Left ventricle myocardium inferior (tissue), 1 donor: ENCODE data around the gene ADSS1. TPM values are rescaled to one million over a fixed set of nuclear protein-coding genes. Genes with fewer than 3 reads are reported as not detected.

Experiments
- DNase-seq: peaks from one replicate; pipeline ENCODE4 v3.0.0-alpha.2; 2020
- H3K27ac ChIP-seq: fragments of 200-600 bp; replicated peaks from 2 replicates; pipeline ENCODE4 v1.8.0; 2021
- H3K27me3 ChIP-seq: fragments of 200-600 bp; 2 replicates; pipeline ENCODE4 v1.8.0; 2021; ENCODE audit warnings: low read depth
- H3K36me3 ChIP-seq: fragments of 200-600 bp; 2 replicates; pipeline ENCODE4 v1.8.0; 2021
- H3K4me1 ChIP-seq: fragments of 200-600 bp; 2 replicates; pipeline ENCODE4 v1.8.0; 2021
- H3K4me3 ChIP-seq: fragments of 200-600 bp; 2 replicates; pipeline ENCODE4 v1.8.0; 2021; ENCODE audit warnings: mild to moderate bottlenecking, moderate library complexity
- H3K9me3 ChIP-seq: fragments of 200-600 bp; replicated peaks from 2 replicates; pipeline ENCODE4 v1.8.0; 2021
- CTCF ChIP-seq: fragments of 200-600 bp; IDR thresholded peaks from 2 replicates; pipeline ENCODE4 v1.8.0; 2021; ENCODE audit warnings: antibody characterized with exemption, mild to moderate bottlenecking, borderline replicate concordance
- intact Hi-C: fragments of 100-400 bp; cut with micrococcal nuclease; formaldehyde crosslinking; loops from one replicate; pipeline ENCODE4 v1.11.0; 2022
- total RNA-seq: library from RNA; stranded (reverse); fragmentation: NEBNext Ultra II Directional; extraction: Animal tissue kit (Norgen Biotek cat#: 25700); gene quantifications from one replicate; pipeline ENCODE4 v1.2.1, GENCODE V29; 2021
- donor health status: DM: no; HTN: yes; CAD: no; lungs with severe emphysema.

The ADSS1 gene
- total RNA-seq, 1 donor from 2014 or later, result 218 TPM

DNA sequence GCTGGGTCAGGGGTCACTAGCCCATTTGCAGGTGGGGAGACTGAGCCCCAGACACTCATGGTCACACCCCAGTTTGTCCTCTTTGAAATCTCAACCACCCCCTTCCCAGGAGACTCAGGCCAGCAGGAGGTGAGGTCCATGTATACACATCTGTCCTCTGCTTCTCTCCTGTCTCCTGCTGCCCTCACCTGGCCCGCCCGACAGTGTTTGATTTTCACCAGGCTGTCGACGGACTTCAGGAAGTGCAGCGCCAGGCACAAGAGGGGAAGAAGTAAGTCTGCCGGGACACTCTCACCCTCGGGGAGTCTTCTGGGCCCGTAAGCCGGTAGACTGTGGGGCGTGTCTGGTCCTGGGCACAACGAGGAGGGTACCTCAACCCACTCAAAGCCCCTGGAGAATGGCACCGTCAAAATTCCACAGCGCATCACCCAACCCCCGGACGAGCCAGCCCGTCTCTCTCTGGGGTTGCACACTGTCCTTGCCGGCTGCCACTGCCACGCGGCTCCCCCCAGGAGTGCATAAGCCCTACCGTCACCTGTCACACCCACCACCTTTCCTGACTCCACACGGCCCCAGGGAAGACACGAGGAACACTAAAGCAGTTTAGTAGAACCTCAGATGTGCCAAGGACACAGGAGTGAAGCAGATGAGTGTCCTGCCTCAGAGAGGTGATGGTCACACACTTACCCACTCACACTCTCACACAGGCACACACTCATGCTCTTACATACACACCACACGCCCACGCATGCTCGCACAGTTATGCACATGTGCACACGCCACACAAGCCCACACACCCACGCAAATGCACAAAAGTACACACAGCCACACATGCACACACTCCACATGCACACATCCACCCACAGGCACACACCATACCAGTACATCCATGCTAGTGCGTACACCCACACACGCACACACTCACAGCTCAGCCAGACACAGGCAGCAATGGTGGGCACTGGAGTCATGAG is 15.8 kb downstream of the ADSS1 start:
- Histone ChIP-seq H3K27ac (peak overlapping the region; percentile 8), H3K36me3 (peaks cover 63% of the 10 kb centered on the region), H3K9me3 (no peaks in the 10 kb centered on the region), H3K4me3 (no peak overlapping the region), H3K27me3 (no peaks in the 10 kb centered on the region), H3K4me1 (peaks cover 32% of the 10 kb centered on the region)
- intact Hi-C loops, result no loop called here
- DNase-seq, result no peak
- no peak for TF ChIP-seq CTCF

DNA sequence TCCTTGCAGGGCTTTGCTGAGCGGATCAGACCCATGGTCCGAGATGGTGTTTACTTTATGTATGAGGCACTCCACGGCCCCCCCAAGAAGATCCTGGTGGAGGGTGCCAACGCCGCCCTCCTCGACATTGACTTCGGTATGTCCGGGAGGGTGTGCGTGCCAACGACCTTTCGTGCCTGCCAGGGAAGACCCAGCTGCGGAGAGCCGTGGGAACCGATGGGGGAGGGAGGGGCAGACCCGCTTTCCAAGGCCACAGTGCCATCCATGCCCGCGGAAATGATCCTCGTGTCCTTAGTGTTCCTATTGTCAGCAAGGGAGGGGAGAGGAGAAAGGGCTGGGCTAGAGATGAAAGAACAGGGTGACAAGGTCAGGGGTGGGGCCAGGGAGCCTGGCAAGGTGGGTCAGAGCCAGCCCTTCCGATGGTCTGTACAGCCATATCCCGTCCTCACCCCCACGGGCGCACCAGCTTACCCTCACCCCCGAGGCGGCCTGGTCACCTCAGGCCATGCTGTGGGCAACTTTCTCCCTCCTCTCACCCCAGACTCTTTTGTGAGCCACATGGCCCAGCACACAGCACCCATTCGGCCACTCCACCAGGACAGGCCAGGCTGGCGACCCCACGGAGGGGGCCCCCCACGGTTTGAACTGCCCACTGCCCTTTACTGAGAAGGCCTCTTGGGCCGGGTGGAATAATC is 17.2 kb downstream of the ADSS1 start:
- TF ChIP-seq CTCF, result no peak
- H3K27ac ChIP-seq, result peak overlapping the region; percentile 36
- H3K4me3 ChIP-seq, result no peak overlapping the region
- intact Hi-C loops, result no loop called here
- H3K4me1 ChIP-seq, result peaks cover 21% of the 10 kb centered on the region
- peaks cover 76% of the 10 kb centered on the region for H3K36me3 ChIP-seq
- DNase-seq, result no peak
- H3K9me3 ChIP-seq, result no peaks in the 10 kb centered on the region
- H3K27me3 ChIP-seq, result no peaks in the 10 kb centered on the region

DNA sequence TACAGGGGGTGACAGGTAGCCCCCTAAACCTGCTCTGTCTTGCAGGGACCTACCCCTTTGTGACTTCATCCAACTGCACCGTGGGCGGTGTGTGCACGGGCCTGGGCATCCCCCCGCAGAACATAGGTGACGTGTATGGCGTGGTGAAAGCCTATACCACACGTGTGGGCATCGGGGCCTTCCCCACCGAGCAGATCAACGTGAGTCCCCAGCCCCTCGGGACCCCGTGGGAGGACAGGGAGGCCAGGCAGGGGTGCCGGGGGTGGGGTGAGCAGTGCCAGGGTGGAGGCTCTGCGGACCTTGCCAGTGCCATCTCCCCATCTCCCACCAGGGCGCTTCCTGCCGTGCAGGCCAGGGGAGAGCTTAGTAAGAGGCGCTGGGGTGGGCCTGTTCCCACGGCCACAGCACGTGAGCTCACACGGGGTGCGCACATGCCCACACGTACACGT is 17.8 kb downstream of the ADSS1 start:
- peaks cover 17% of the 10 kb centered on the region for H3K4me1 ChIP-seq
- no peaks in the 10 kb centered on the region for H3K27me3 ChIP-seq
- intact Hi-C loops, result no loop called here
- no peak for DNase-seq
- no peaks in the 10 kb centered on the region for H3K9me3 ChIP-seq
- H3K4me3 ChIP-seq, result no peak overlapping the region
- H3K27ac ChIP-seq, result no peak overlapping the region
- H3K36me3 ChIP-seq, result peaks cover 78% of the 10 kb centered on the region
- no peak for TF ChIP-seq CTCF

DNA sequence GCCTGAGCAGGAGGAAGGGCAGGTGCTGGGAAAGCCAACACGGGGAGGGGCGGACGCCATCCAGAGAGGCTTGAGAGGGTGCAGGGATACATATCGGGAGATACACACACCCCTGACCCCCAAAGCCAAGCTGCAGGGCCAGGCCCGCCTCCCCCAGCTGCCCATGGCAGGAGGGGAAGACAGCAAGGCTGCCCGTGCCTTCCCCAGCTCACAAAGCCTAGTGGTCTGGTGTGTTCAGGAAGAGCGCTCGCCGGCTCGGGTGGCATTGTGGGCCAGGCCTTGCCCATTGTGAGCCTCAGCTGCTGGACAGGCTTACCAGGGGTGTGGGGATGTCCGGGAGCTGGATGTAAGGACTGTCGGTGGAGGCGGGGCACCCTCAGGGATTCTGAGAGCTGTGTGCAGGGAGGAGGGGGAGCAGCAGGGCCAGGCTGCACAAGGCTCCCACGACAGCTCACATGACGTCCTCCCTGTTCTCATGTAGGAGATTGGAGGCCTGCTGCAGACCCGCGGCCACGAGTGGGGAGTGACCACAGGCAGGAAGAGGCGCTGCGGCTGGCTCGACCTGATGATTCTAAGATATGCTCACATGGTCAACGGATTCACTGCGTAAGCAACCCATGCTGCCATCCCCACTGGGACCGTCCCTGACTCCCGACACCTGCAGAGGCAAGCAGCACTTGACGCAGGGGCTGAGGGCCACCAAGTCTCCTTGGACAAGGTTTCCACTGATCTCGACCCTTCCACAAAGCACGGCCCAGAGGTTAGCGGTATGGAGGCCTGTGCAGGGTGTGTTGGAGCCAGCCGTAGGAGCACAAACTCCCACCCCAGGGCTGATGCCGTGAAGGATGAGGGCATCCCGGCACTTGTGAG is 18.8 kb downstream of the ADSS1 start:
- Histone ChIP-seq H3K4me1 (peaks cover 8% of the 10 kb centered on the region), H3K27ac (no peak overlapping the region), H3K27me3 (no peaks in the 10 kb centered on the region), H3K9me3 (no peaks in the 10 kb centered on the region), H3K36me3 (peaks cover 77% of the 10 kb centered on the region), H3K4me3 (no peak overlapping the region)
- no peak for TF ChIP-seq CTCF
- intact Hi-C loops, result no loop called here
- no peak for DNase-seq
